Type B pancreatic cell (in vitro differentiated cells): ENCODE results near the gene BIN1. TPM values are rescaled to one million over a fixed set of nuclear protein-coding genes. Genes with fewer than 3 reads are reported as not detected.

ENCODE experiments used
- DNase-seq: peaks from one replicate; pipeline ENCODE4 v3.0.0; 2021; ENCODE audit warnings: mixed read lengths; ENCODE audit not compliant: unreplicated experiment; ENCODE audit errors: extremely low spot score
- H3K27ac Mint-ChIP-seq: 2 replicates; pipeline ENCODE4 v1.8.0; 2021; ENCODE audit warnings: mild to moderate bottlenecking, mixed read lengths
- H3K27me3 Mint-ChIP-seq: 2 replicates; pipeline ENCODE4 v1.8.0; 2021; ENCODE audit warnings: mixed read lengths
- H3K36me3 Mint-ChIP-seq: 2 replicates; pipeline ENCODE4 v1.8.0; 2021; ENCODE audit warnings: mixed read lengths
- H3K4me1 Mint-ChIP-seq: one replicate; pipeline ENCODE4 v1.8.0; 2021; ENCODE audit warnings: mixed read lengths; ENCODE audit not compliant: unreplicated experiment
- H3K4me3 Mint-ChIP-seq: 2 replicates; pipeline ENCODE4 v1.8.0; 2021; ENCODE audit warnings: mild to moderate bottlenecking, mixed read lengths
- H3K9me3 Mint-ChIP-seq: 2 replicates; pipeline ENCODE4 v1.8.0; 2021; ENCODE audit warnings: mixed read lengths
- total RNA-seq: library from RNA; stranded (reverse); gene quantifications from 2 replicates; pipeline ENCODE4 v1.2.1, GENCODE V29; 2021; ENCODE audit warnings: low replicate concordance
- TF ChIP-seq, protein P1 (sequence below): fragments of 200-600 bp; sonication (generic); conservative IDR thresholded peaks from 2 replicates; pipeline ENCODE4 v1.5.0; 2021; ENCODE audit warnings: antibody characterized with exemption, mild to moderate bottlenecking

The BIN1 gene
- total RNA-seq, 1 donor from 2014 or later = 63.4 TPM

- no peaks in the 10 kb centered on the region for H3K36me3 Mint-ChIP-seq
- no peak for DNase-seq
- H3K9me3 Mint-ChIP-seq = no peaks in the 10 kb centered on the region
- H3K4me3 Mint-ChIP-seq = no peak overlapping the region
- no peak overlapping the region for H3K27ac Mint-ChIP-seq
- H3K27me3 Mint-ChIP-seq = no peaks in the 10 kb centered on the region
- TF ChIP-seq, protein P1, sequence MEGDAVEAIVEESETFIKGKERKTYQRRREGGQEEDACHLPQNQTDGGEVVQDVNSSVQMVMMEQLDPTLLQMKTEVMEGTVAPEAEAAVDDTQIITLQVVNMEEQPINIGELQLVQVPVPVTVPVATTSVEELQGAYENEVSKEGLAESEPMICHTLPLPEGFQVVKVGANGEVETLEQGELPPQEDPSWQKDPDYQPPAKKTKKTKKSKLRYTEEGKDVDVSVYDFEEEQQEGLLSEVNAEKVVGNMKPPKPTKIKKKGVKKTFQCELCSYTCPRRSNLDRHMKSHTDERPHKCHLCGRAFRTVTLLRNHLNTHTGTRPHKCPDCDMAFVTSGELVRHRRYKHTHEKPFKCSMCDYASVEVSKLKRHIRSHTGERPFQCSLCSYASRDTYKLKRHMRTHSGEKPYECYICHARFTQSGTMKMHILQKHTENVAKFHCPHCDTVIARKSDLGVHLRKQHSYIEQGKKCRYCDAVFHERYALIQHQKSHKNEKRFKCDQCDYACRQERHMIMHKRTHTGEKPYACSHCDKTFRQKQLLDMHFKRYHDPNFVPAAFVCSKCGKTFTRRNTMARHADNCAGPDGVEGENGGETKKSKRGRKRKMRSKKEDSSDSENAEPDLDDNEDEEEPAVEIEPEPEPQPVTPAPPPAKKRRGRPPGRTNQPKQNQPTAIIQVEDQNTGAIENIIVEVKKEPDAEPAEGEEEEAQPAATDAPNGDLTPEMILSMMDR = no peak
- H3K4me1 Mint-ChIP-seq = peaks cover 10% of the 10 kb centered on the region
Measured at GRCh38 chr2:127056086-127056485, 50.9 kb downstream of the BIN1 start.

GRCh38 chr2:127055786-127056076 is 51.2 kb downstream of the BIN1 start:
- no peak for DNase-seq
- Mint-ChIP-seq H3K27me3 (no peaks in the 10 kb centered on the region), H3K9me3 (no peaks in the 10 kb centered on the region), H3K4me1 (peaks cover 10% of the 10 kb centered on the region), H3K36me3 (no peaks in the 10 kb centered on the region), H3K27ac (no peak overlapping the region), H3K4me3 (no peak overlapping the region)
- TF ChIP-seq, protein P1 = no peak

DNA sequence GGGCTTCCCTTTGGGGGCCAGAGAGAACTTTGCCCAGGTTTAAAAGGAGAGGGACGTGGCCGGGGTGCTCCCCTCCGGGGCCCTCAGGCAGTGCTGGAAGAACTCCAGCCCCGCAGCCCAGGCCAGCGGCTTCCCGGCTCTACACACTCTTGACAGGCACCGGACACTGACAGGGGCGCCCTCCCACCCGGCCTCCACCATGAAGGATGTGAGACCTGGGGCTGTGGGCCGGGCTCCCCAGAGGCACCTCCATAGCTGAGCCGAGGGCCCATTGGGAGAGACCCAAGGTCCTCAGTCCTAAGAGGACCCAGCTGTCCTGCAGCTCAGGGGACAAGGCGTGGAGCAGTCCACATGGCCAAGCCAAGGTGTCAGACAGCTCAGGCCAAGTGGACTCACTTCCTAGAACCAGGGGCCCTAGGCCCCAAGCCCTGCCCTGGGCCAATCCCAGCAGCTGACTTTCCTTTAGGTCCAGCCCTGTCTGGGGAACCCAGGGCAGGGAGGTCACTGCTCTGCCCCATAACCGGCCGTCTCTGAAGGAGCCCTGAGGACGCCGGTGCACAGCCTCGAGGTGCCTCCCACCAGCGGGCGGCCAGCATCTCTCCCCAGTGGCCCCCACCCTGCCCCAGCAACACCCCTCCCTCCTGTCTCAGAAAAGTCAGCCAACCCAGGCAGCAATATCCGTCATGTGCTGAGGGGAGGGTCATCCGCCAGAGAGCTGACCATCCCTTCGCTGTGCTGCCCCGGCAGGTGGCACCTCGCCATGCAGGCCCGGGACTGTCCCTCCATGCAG is 51.8 kb downstream of the BIN1 start:
- Mint-ChIP-seq H3K4me3 (no peak overlapping the region), H3K9me3 (no peaks in the 10 kb centered on the region), H3K27ac (no peak overlapping the region), H3K36me3 (no peaks in the 10 kb centered on the region), H3K27me3 (no peaks in the 10 kb centered on the region), H3K4me1 (peaks cover 10% of the 10 kb centered on the region)
- TF ChIP-seq, protein P1 = no peak
- DNase-seq = no peak

GRCh38 chr2:127054604-127054930 is 52.4 kb downstream of the BIN1 start:
- Mint-ChIP-seq H3K27me3 (no peaks in the 10 kb centered on the region), H3K9me3 (no peaks in the 10 kb centered on the region), H3K4me3 (no peak overlapping the region), H3K36me3 (no peaks in the 10 kb centered on the region), H3K27ac (no peak overlapping the region), H3K4me1 (peaks cover 10% of the 10 kb centered on the region)
- DNase-seq = no peak
- TF ChIP-seq, protein P1 = no peak

DNA sequence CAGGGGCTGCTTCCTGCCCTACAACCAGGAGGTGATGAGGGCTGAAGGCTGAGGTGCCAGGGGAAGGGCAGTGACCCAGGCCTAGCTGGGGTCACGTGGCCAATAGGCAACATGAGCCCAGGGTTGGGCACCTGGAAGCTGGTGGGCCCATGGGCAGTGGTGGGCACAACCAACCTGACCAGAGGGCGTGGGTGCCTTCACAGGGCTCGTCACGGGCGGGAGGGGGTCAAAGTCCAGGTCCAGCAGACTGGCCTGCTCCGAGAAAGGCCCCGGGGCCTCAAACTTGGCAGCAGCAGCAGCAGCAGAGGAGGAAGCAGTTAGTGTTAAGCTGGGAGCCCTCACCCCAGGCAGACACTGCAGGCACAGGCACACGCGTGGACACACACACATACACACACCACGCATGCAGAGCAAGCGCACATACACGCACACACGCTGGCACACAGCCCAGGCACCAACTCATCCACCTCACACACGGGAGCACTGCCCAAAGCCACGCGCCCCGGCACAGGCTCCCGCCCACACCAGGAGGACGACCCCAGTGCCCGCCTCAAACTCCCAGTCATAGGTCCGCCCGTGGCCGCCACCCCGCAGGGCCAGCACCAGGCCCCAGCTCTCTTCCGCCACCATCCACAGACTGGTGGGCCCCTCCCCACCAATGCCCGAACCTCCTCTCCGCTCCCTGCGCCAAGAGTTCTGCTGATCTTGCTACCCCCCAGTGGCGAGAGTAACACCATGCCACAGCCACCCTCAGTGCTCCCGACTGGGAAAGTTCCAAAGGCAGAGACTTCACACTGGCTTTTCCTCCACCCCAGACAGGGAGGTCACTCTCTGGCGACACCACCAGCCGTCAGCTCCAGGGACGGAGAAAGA is 53.0 kb downstream of the BIN1 start:
- TF ChIP-seq, protein P1 = no peak
- DNase-seq = no peak
- H3K27ac Mint-ChIP-seq = no peak overlapping the region
- H3K4me1 Mint-ChIP-seq = peaks cover 10% of the 10 kb centered on the region
- H3K4me3 Mint-ChIP-seq = no peak overlapping the region
- no peaks in the 10 kb centered on the region for H3K9me3 Mint-ChIP-seq
- H3K36me3 Mint-ChIP-seq = no peaks in the 10 kb centered on the region
- H3K27me3 Mint-ChIP-seq = no peaks in the 10 kb centered on the region
